DMS 273 treated with DMSO at 0.1 percent for 48 hours (cell line): ENCODE measurements around the gene NCF2.
"Not testable (repeated sequence)": the region's sequence is repeated elsewhere in the genome, so short reads cannot be mapped to it uniquely, and the experiment has no call there.

Experiments used
- DNase-seq: peaks from one replicate; lab custom pipeline; 2025; lab: John Stamatoyannopoulos, UW

The NCF2 gene

GRCh38 chr1:183590244-183591191 is at the start of gene NCF2:
Gene NCF2 (minus strand): TSS chr1:183590459. CDS start chr1:183590329, 130 bp downstream.
- no peak for DNase-seq

GRCh38 chr1:183638649-183639387 is 48.6 kb upstream of the NCF2 start:
- DNase-seq: no peak

- DNase-seq: no peak
Measured at GRCh38 chr1:183636783-183637182, 46.5 kb upstream of the NCF2 start.

GRCh38 chr1:183636334-183636682 is 46.0 kb upstream of the NCF2 start:
- DNase-seq: no peak

GRCh38 chr1:183635606-183636333 is 45.5 kb upstream of the NCF2 start, which contains the start of gene ARPC5:
Gene ARPC5 (minus strand): TSS chr1:183635783. CDS start chr1:183635659, 124 bp downstream.
- DNase-seq: peak; percentile 94

GRCh38 chr1:183635099-183635605 is 44.9 kb upstream of the NCF2 start:
- no peak for DNase-seq

GRCh38 chr1:183634429-183635065 is 44.3 kb upstream of the NCF2 start:
- no peak for DNase-seq

GRCh38 chr1:183633676-183634343 is 43.6 kb upstream of the NCF2 start:
- DNase-seq: peak; percentile 88

GRCh38 chr1:183632964-183633363 is 42.7 kb upstream of the NCF2 start:
- DNase-seq: no peak

GRCh38 chr1:183632114-183632513 is 41.9 kb upstream of the NCF2 start:
- no peak for DNase-seq

- no peak for DNase-seq
Measured at GRCh38 chr1:183630748-183631147, 40.5 kb upstream of the NCF2 start.

- no peak for DNase-seq
Measured at GRCh38 chr1:183628537-183628936, 38.3 kb upstream of the NCF2 start.

GRCh38 chr1:183626236-183626635 is 36.0 kb upstream of the NCF2 start:
- DNase-seq: not testable (repeated sequence)

GRCh38 chr1:183622884-183623785 is 32.9 kb upstream of the NCF2 start:
- DNase-seq: peak; percentile 44

- DNase-seq: no peak
Measured at GRCh38 chr1:183622013-183622412, 31.8 kb upstream of the NCF2 start.

GRCh38 chr1:183620311-183620710 is 30.1 kb upstream of the NCF2 start:
- no peak for DNase-seq

- DNase-seq: no peak
Measured at GRCh38 chr1:183619781-183620180, 29.5 kb upstream of the NCF2 start.

GRCh38 chr1:183618202-183618601 is 27.9 kb upstream of the NCF2 start:
- DNase-seq: not testable (repeated sequence)

GRCh38 chr1:183612975-183613374 is 22.7 kb upstream of the NCF2 start:
- not testable (repeated sequence) for DNase-seq

- no peak for DNase-seq
Measured at GRCh38 chr1:183612407-183612806, 22.1 kb upstream of the NCF2 start.
